Measurements from ENCODE around the gene FRYL. TPM values are rescaled to one million over a fixed set of nuclear protein-coding genes. Genes with fewer than 3 reads are reported as not detected.

The FRYL gene
- total RNA-seq, 2 donors from 2014 or later, result 71.7 TPM

- peak; percentile 26 to 29 for ATAC-seq (replicated peaks in 1 of 2)
- no peak overlapping the region for H3K27ac Mint-ChIP-seq
- peaks cover 0 to 2% of the 10 kb centered on the region in 2 donors for H3K9me3 Mint-ChIP-seq
Measured at GRCh38 chr4:48556268-48556667, 223.8 kb downstream of the FRYL start.

DNA sequence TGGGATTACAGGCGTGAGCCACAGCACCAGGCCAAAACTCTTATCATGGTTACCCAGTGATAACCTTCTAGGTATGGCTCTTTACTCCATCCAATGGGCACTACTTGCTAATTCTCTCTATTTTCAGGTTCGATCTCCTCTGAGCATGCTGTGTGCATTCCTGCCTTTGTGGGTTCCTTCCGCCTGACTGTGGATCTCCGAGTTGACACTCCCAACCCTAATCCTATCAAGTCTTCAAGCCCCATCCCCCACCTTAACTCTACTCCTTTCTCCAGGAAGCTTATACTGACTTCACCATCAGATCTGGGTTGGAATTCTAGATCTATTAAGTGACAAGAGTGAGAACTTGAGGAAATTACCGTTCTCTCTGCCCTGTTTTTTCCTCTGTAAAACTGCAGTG is 225.5 kb downstream of the FRYL start:
- ATAC-seq (replicated peaks in 1 of 2) (no peak), DNase-seq (no peak)
- no peak overlapping the region for H3K4me3 Mint-ChIP-seq
- peaks cover 18 to 35% of the 10 kb centered on the region in 2 donors for H3K36me3 Mint-ChIP-seq (ENCODE audit: insufficient read depth in 2 of 2)
- H3K4me1 Mint-ChIP-seq (ENCODE audit: low read depth), result peaks cover 5% of the 10 kb centered on the region
- H3K27me3 Mint-ChIP-seq (ENCODE audit: low read depth), result no peaks in the 10 kb centered on the region
- H3K27ac Mint-ChIP-seq, result no peak overlapping the region
- peaks cover 0 to 2% of the 10 kb centered on the region in 2 donors for H3K9me3 Mint-ChIP-seq

More at GRCh38 chr4:48556268-48556667, 223.8 kb downstream of the FRYL start:
- H3K4me3 Mint-ChIP-seq, result no peak overlapping the region
- DNase-seq, result no peak
- no peaks in the 10 kb centered on the region for H3K27me3 Mint-ChIP-seq (ENCODE audit: low read depth)
- peaks cover 21 to 42% of the 10 kb centered on the region in 2 donors for H3K36me3 Mint-ChIP-seq (ENCODE audit: insufficient read depth in 2 of 2)
- H3K4me1 Mint-ChIP-seq (ENCODE audit: low read depth), result peaks cover 5% of the 10 kb centered on the region

GRCh38 chr4:48553720-48554119 is 226.4 kb downstream of the FRYL start:
- Mint-ChIP-seq H3K27me3 (ENCODE audit: low read depth) (no peaks in the 10 kb centered on the region), H3K4me3 (no peak overlapping the region), H3K9me3 (peaks cover 0 to 2% of the 10 kb centered on the region in 2 donors), H3K27ac (no peak overlapping the region), H3K36me3 (ENCODE audit: insufficient read depth in 2 of 2) (peaks cover 13 to 30% of the 10 kb centered on the region in 2 donors), H3K4me1 (ENCODE audit: low read depth) (peaks cover 5% of the 10 kb centered on the region)
- ATAC-seq (replicated peaks in 1 of 2) (no peak), DNase-seq (no peak)

DNA sequence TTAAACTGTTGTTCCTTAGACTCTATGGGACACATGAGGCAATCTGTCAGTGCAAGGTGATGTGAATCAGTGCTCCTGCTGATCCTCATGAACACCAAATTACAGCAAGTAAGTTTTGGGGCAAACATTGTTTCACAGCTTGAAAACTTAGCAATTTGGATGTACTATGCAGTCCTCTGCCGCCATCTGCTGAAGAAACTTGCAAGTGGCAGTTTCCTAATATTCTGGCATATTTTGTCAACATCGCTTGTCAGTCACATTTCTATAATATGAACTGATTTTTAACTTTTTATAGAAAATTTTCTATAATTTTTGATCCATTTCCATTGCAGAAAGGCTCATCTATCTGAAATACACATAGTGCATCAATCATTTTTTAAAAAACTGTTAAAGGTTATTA is 233.7 kb downstream of the FRYL start:
- Mint-ChIP-seq H3K36me3 (ENCODE audit: insufficient read depth in 2 of 2) (peaks cover 4 to 18% of the 10 kb centered on the region in 2 donors), H3K4me1 (ENCODE audit: low read depth) (peaks cover 4% of the 10 kb centered on the region), H3K4me3 (no peak overlapping the region), H3K9me3 (no peaks in the 10 kb centered on the region), H3K27me3 (ENCODE audit: low read depth) (no peaks in the 10 kb centered on the region), H3K27ac (no peak overlapping the region)
- DNase-seq (peak; percentile 16 to 20), ATAC-seq (replicated peaks in 1 of 2) (no peak)

DNA sequence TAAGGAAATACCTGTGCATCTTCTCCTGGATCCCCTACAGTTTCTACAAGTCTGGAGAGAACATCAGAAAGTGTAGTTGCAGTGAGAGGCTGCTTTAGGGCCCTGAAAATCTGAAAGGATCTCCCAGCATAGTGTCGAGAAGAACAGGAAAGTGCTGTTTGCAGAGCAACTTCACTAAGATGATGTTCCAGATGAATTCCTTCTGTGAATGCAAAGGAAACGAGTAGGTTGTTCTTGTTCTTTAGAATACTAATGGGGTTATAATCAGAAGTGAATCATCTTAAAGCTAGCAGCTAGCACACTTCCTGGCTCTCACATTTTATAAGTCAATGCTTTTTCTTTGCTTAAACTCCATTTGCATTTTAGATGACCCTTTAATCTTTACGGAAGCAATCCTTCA is 236.3 kb downstream of the FRYL start:
- Mint-ChIP-seq H3K27me3 (ENCODE audit: low read depth) (no peaks in the 10 kb centered on the region), H3K27ac (no peak overlapping the region), H3K4me1 (ENCODE audit: low read depth) (peaks cover 4% of the 10 kb centered on the region), H3K9me3 (no peaks in the 10 kb centered on the region), H3K36me3 (ENCODE audit: insufficient read depth in 2 of 2) (peaks cover 2 to 15% of the 10 kb centered on the region in 2 donors), H3K4me3 (no peak overlapping the region)
- ATAC-seq (replicated peaks in 1 of 2) (no peak), DNase-seq (no peak)

DNA sequence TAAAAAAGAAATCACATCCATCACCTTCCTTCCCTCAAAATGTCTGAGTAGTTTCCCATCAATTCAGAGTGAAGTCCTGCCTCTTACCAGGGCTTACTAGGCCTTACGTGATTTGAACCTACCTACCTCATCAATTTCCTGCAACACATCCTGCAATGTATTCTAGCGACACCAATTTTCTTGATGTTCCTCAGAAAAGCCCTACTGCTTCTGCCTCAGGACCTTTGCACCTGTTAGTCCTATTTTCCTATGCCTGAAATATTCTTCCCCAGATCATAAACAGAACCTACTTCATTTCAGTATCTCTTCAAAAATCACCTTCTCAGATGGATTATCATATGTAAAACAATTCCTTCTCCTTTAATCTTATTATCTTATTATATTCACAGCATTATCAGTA is 237.2 kb downstream of the FRYL start:
- no peak overlapping the region for H3K27ac Mint-ChIP-seq
- no peak for DNase-seq
- no peaks in the 10 kb centered on the region for H3K27me3 Mint-ChIP-seq (ENCODE audit: low read depth)
- peaks cover 2 to 14% of the 10 kb centered on the region in 2 donors for H3K36me3 Mint-ChIP-seq (ENCODE audit: insufficient read depth in 2 of 2)
- H3K4me1 Mint-ChIP-seq (ENCODE audit: low read depth), result no peaks in the 10 kb centered on the region
- H3K9me3 Mint-ChIP-seq, result no peaks in the 10 kb centered on the region
- H3K4me3 Mint-ChIP-seq, result no peak overlapping the region
- no peak for ATAC-seq (replicated peaks in 1 of 2)

DNA sequence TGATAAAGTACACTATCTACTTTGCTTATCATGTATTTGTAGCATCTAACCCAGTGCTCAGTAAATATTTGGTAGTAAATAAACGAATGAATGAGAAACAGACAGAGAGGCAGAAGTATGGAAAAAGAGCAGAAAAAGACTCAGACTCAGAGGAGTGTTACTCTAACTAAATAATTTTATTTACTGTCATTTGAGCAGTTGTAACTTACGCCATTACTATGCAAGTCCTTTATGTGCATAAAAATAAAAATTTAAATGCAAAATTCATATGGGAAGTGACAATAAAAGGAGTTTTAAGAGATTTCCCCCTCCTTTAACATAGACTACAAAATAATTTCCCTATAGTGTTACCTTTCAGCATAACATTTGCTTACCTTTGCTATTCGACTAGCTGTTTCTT is 240.5 kb downstream of the FRYL start:
- peaks cover 2 to 8% of the 10 kb centered on the region in 2 donors for H3K36me3 Mint-ChIP-seq (ENCODE audit: insufficient read depth in 2 of 2)
- DNase-seq (no peak), ATAC-seq (replicated peaks in 1 of 2) (no peak)
- no peak overlapping the region for H3K4me3 Mint-ChIP-seq
- H3K27me3 Mint-ChIP-seq (ENCODE audit: low read depth), result no peaks in the 10 kb centered on the region
- no peaks in the 10 kb centered on the region for H3K9me3 Mint-ChIP-seq
- no peak overlapping the region for H3K27ac Mint-ChIP-seq
- H3K4me1 Mint-ChIP-seq (ENCODE audit: low read depth), result no peaks in the 10 kb centered on the region

- no peaks in the 10 kb centered on the region for H3K9me3 Mint-ChIP-seq
- no peak overlapping the region for H3K27ac Mint-ChIP-seq
- H3K4me3 Mint-ChIP-seq, result no peak overlapping the region
Measured at GRCh38 chr4:48538358-48538757, 241.7 kb downstream of the FRYL start.

GRCh38 chr4:48526406-48526805 is 253.7 kb downstream of the FRYL start:
- Mint-ChIP-seq H3K27me3 (ENCODE audit: low read depth) (no peaks in the 10 kb centered on the region), H3K4me1 (ENCODE audit: low read depth) (no peaks in the 10 kb centered on the region), H3K36me3 (ENCODE audit: insufficient read depth in 2 of 2) (peaks cover 20 to 23% of the 10 kb centered on the region in 2 donors), H3K4me3 (no peak overlapping the region), H3K27ac (no peak overlapping the region), H3K9me3 (no peaks in the 10 kb centered on the region)
- ATAC-seq (replicated peaks in 1 of 2), result no peak
- DNase-seq, result no peak

More at GRCh38 chr4:48538358-48538757, 241.7 kb downstream of the FRYL start:
- no peaks in the 10 kb centered on the region for H3K27me3 Mint-ChIP-seq (ENCODE audit: low read depth)
- ATAC-seq (replicated peaks in 1 of 2), result no peak
- DNase-seq, result no peak
- H3K36me3 Mint-ChIP-seq (ENCODE audit: insufficient read depth in 2 of 2), result peaks cover 2 to 12% of the 10 kb centered on the region in 2 donors
- no peaks in the 10 kb centered on the region for H3K4me1 Mint-ChIP-seq (ENCODE audit: low read depth)

- H3K4me1 Mint-ChIP-seq (ENCODE audit: low read depth), result no peaks in the 10 kb centered on the region
- H3K4me3 Mint-ChIP-seq, result no peak overlapping the region
- no peaks in the 10 kb centered on the region for H3K27me3 Mint-ChIP-seq (ENCODE audit: low read depth)
- DNase-seq, result no peak
- no peak overlapping the region for H3K27ac Mint-ChIP-seq
- no peaks in the 10 kb centered on the region for H3K9me3 Mint-ChIP-seq
- H3K36me3 Mint-ChIP-seq (ENCODE audit: insufficient read depth in 2 of 2), result peaks cover 7 to 21% of the 10 kb centered on the region in 2 donors
- no peak for ATAC-seq (replicated peaks in 1 of 2)
Measured at GRCh38 chr4:48518143-48518542, 261.9 kb downstream of the FRYL start.

DNA sequence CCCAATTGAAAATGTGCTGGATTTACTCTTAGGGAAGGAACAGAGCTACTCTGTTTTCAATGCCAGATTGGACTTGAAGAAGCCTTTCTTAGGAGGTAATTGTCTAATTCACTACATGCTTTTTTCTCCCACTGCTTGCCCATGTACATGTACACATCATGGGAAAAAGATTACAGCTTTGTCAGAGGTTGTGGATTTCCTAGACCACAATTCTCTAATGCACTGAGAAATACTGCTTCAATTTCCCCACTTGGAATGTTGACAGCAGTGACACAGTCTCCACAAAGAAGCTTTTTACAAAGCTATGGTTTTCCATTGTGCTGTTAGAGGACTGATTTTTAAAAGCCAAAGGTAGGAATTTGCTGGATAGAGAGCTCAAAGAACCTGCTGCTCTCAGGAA is 270.5 kb downstream of the FRYL start:
- DNase-seq, result no peak
- Mint-ChIP-seq H3K4me1 (ENCODE audit: low read depth) (no peaks in the 10 kb centered on the region), H3K4me3 (no peak overlapping the region), H3K36me3 (ENCODE audit: insufficient read depth in 2 of 2) (peaks cover 2 to 8% of the 10 kb centered on the region in 2 donors), H3K27ac (no peak overlapping the region), H3K9me3 (no peaks in the 10 kb centered on the region), H3K27me3 (ENCODE audit: low read depth) (no peaks in the 10 kb centered on the region)
- ATAC-seq (replicated peaks in 1 of 2), result no peak

DNA sequence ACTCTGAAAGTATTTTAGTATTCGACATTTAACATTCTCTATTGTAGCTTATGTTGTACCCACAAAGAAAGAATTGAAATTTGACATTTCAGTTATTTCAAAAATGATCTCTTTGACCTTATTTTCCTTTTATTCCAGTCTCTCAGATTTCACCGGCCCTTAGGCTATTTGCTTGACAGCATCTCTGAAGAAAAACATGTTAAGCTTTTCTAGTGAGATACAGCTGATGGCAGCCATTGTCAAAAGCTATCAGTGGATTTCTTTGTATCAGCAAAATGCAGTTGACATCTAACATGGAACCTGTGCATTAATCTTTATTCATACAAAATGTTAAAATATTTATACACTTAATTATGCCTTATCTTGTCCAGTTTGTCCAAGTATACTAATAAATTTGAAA is 273.4 kb downstream of the FRYL start:
- DNase-seq (no peak), ATAC-seq (replicated peaks in 1 of 2) (no peak)
- peaks cover 3 to 5% of the 10 kb centered on the region in 2 donors for H3K36me3 Mint-ChIP-seq (ENCODE audit: insufficient read depth in 2 of 2)
- H3K4me1 Mint-ChIP-seq (ENCODE audit: low read depth), result peaks cover 5% of the 10 kb centered on the region
- no peaks in the 10 kb centered on the region for H3K9me3 Mint-ChIP-seq
- H3K27me3 Mint-ChIP-seq (ENCODE audit: low read depth), result no peaks in the 10 kb centered on the region
- no peak overlapping the region for H3K27ac Mint-ChIP-seq
- no peak overlapping the region for H3K4me3 Mint-ChIP-seq

GRCh38 chr4:48504352-48504751 is 275.7 kb downstream of the FRYL start:
- Mint-ChIP-seq H3K36me3 (ENCODE audit: insufficient read depth in 2 of 2) (peaks cover 4 to 7% of the 10 kb centered on the region in 2 donors), H3K27ac (no peak overlapping the region)

GRCh38 chr4:48504026-48504330 is 276.1 kb downstream of the FRYL start:
- no peak overlapping the region for H3K4me3 Mint-ChIP-seq
- ATAC-seq (replicated peaks in 1 of 2), result no peak
- DNase-seq, result no peak
- H3K4me1 Mint-ChIP-seq (ENCODE audit: low read depth), result peaks cover 16% of the 10 kb centered on the region
- peaks cover 4 to 10% of the 10 kb centered on the region in 2 donors for H3K36me3 Mint-ChIP-seq (ENCODE audit: insufficient read depth in 2 of 2)
- H3K27ac Mint-ChIP-seq, result no peak overlapping the region
- no peaks in the 10 kb centered on the region for H3K27me3 Mint-ChIP-seq (ENCODE audit: low read depth)
- H3K9me3 Mint-ChIP-seq, result no peaks in the 10 kb centered on the region

More at GRCh38 chr4:48504352-48504751, 275.7 kb downstream of the FRYL start:
- Mint-ChIP-seq H3K4me1 (ENCODE audit: low read depth) (peaks cover 13% of the 10 kb centered on the region), H3K27me3 (ENCODE audit: low read depth) (no peaks in the 10 kb centered on the region), H3K9me3 (no peaks in the 10 kb centered on the region), H3K4me3 (no peak overlapping the region)
- ATAC-seq (replicated peaks in 1 of 2) (no peak), DNase-seq (no peak)
